B cell (primary cell): ENCODE data around the gene CFAP52. TPM values are rescaled to one million over a fixed set of nuclear protein-coding genes. Genes with fewer than 3 reads are reported as not detected.

Experiments used
- ATAC-seq: fragments of 200-7000 bp; cut with Tn5 transposase; one replicate; pipeline ENCODE4 v1.10.0; 2021; ENCODE audit warnings: low read depth, mild to moderate bottlenecking, moderate number of reproducible peaks, moderate library complexity
- CTCF ChIA-PET: fragments of 350-600 bp; sonication (Branson Sonifier 250); formaldehyde crosslinking; loops from one replicate; lab custom pipeline; 2021; ENCODE audit warnings: antibody characterized with exemption, inconsistent platforms; lab: Charles Lee
- POLR2A ChIA-PET: fragments of 350-600 bp; sonication (Branson Sonifier 250); formaldehyde crosslinking; loops from one replicate; lab custom pipeline; 2021; ENCODE audit warnings: antibody characterized with exemption; lab: Charles Lee
- DNase-seq: peaks from one replicate; pipeline ENCODE4 v3.0.0; 2013
- H2AFZ ChIP-seq: 2 replicates; pipeline ENCODE4 v1.6.1; 2012; ENCODE audit warnings: mild to moderate bottlenecking, low read depth, low read length; ENCODE audit not compliant: insufficient read depth, poor library complexity, severe bottlenecking
- H3K27ac ChIP-seq, 2 donors: 1 replicate in 1 of 2; 2 replicates in 1 of 2; pipeline ENCODE4 v1.5.1; 2012 to 2013; ENCODE audit warnings: low read length in 2 of 2, mild to moderate bottlenecking in 2 of 2, moderate library complexity in 1 of 2
- H3K27me3 ChIP-seq, 4 experiments: fragments of 200-600 bp in 1 of 4; sonication (generic) in 1 of 4; replicated peaks in 1 of 4; 1 replicate in 2 of 4; 2 replicates in 2 of 4; pipeline versions ENCODE4 v1.6.1 to v1.7.0; 2013 to 2016; ENCODE audit warnings: low read length in 3 of 4, mild to moderate bottlenecking in 2 of 4, mixed read lengths in 1 of 4, moderate library complexity in 1 of 4; ENCODE audit not compliant: insufficient read depth in 4 of 4, control insufficient read depth in 3 of 4; ENCODE audit errors: control extremely low read depth in 1 of 4
- H3K36me3 ChIP-seq, 2 experiments: replicated peaks in 1 of 2; 1 replicate in 1 of 2; 2 replicates in 1 of 2; pipeline versions ENCODE4 v1.6.1 to v1.7.1; 2013; ENCODE audit warnings: low read length in 1 of 2; ENCODE audit not compliant: insufficient read depth in 2 of 2, control insufficient read depth in 1 of 2; ENCODE audit errors: control extremely low read depth in 1 of 2, extremely low read depth in 1 of 2
- H3K4me1 ChIP-seq, 2 donors: fragments of 200-600 bp in 1 of 2; sonication (generic) in 1 of 2; 1 replicate in 1 of 2; 2 replicates in 1 of 2; pipeline versions ENCODE4 v1.5.1 to v1.6.1; 2013 to 2017; ENCODE audit warnings: low read length in 2 of 2; ENCODE audit not compliant: control insufficient read depth in 2 of 2, insufficient read depth in 2 of 2
- H3K4me2 ChIP-seq: replicated peaks from 2 replicates; pipeline ENCODE3; 2012; ENCODE audit warnings: mild to moderate bottlenecking, low read depth, low read length; ENCODE audit not compliant: poor library complexity, severe bottlenecking
- H3K4me3 ChIP-seq, 5 experiments: fragments of 200-600 bp in 1 of 5; sonication (generic) in 1 of 5; 1 replicate in 3 of 5; 2 replicates in 2 of 5; pipeline versions ENCODE4 v1.5.1 to v1.7.0; 2011 to 2016; ENCODE audit warnings: low read length in 4 of 5, mild to moderate bottlenecking in 4 of 5, low read depth in 2 of 5, control low read depth in 1 of 5, moderate library complexity in 1 of 5; ENCODE audit not compliant: insufficient read depth in 1 of 5; ENCODE audit errors: control extremely low read depth in 1 of 5, extremely low read depth in 1 of 5
- H3K79me2 ChIP-seq: fragments of 200-600 bp; sonication (generic); one replicate; pipeline ENCODE4 v1.6.0; 2016; ENCODE audit warnings: low read length; ENCODE audit not compliant: control insufficient read depth, insufficient read depth
- H3K9ac ChIP-seq: fragments of 200-600 bp; sonication (generic); 2 replicates; pipeline ENCODE4 v1.6.1; 2017; ENCODE audit warnings: mild to moderate bottlenecking, low read length, moderate library complexity
- H3K9me3 ChIP-seq, 3 donors: one replicate each; pipeline versions ENCODE4 v1.6.1 to v1.7.1; 2013; ENCODE audit warnings: low read length in 2 of 3; ENCODE audit not compliant: control insufficient read depth in 2 of 3, insufficient read depth in 1 of 3; ENCODE audit errors: control extremely low read depth in 1 of 3
- H4K20me1 ChIP-seq: 2 replicates; pipeline ENCODE4 v1.6.0; 2012; ENCODE audit warnings: mild to moderate bottlenecking, low read length; ENCODE audit not compliant: insufficient read depth, control insufficient read depth, poor library complexity, severe bottlenecking
- H3K27ac Mint-ChIP-seq: one replicate; pipeline ENCODE4 v1.8.0; 2021; ENCODE audit warnings: mixed read lengths
- H3K27me3 Mint-ChIP-seq: one replicate; pipeline ENCODE4 v1.8.0; 2021; ENCODE audit warnings: mixed read lengths
- H3K4me1 Mint-ChIP-seq: one replicate; pipeline ENCODE4 v1.8.0; 2021; ENCODE audit warnings: mixed read lengths
- H3K4me3 Mint-ChIP-seq: one replicate; pipeline ENCODE4 v1.8.0; 2021; ENCODE audit warnings: mixed read lengths
- H3K9me3 Mint-ChIP-seq: one replicate; pipeline ENCODE4 v1.8.0; 2022; ENCODE audit warnings: mixed read lengths; ENCODE audit not compliant: insufficient read depth
- CTCF ChIP-seq: fragments of 200-600 bp; IDR thresholded peaks from one replicate; pipeline ENCODE4 v1.8.0; 2022; ENCODE audit warnings: antibody characterized with exemption, mild to moderate bottlenecking
- EZH2 ChIP-seq: IDR thresholded peaks from 2 replicates; pipeline ENCODE4 v1.6.1; 2012; ENCODE audit warnings: borderline replicate concordance, low read depth, mild to moderate bottlenecking, moderate library complexity, low read length; ENCODE audit not compliant: insufficient read depth, poor library complexity, severe bottlenecking
- WGBS: methylation state at CpG from one replicate; pipeline ENCODE4 v1.1.5; 2013; ENCODE audit warnings: missing lambda C conversion rate; ENCODE audit not compliant: insufficient coverage; 5-methylcytosine and 5-hydroxymethylcytosine counted together
- intact Hi-C: fragments of 100-400 bp; cut with micrococcal nuclease; formaldehyde crosslinking; loops from one replicate; pipeline ENCODE4 v1.10.0; 2022
- polyA plus RNA-seq: library from polyadenylated mRNA; depleted of rRNA; stranded (reverse); fragments of >200 nt; gene quantifications from 2 replicates; pipeline ENCODE4 v1.2.3, GENCODE V29; 2012
- total RNA-seq, 2 donors: library from RNA; stranded (reverse); fragments of 120-200 nt in 1 of 2; gene quantifications; 1 replicate in 1 of 2; 2 replicates in 1 of 2; pipeline versions ENCODE4 v1.2.3 to v1.2.4, GENCODE V29; 2013 to 2022

Gene CFAP52
- total and polyA plus RNA-seq, 2 donors (not counting 1 experiment from before 2014, with no cell fraction given) = not detected

- intact Hi-C loops = no loop called here
- no peak for TF ChIP-seq CTCF
- TF ChIP-seq EZH2 = no peak
- no peak overlapping the region for H3K4me3 ChIP-seq
- H3K27me3 Mint-ChIP-seq = peaks cover 10% of the 10 kb centered on the region
- no peaks in the 10 kb centered on the region for H3K27me3 ChIP-seq
- POLR2A ChIA-PET = no interaction called here
- H3K9me3 ChIP-seq = no peaks in the 10 kb centered on the region
- no peaks in the 10 kb centered on the region for H3K9me3 Mint-ChIP-seq
- no peak overlapping the region for H2AFZ ChIP-seq
- no peaks in the 10 kb centered on the region for H3K4me1 ChIP-seq
- H3K27ac Mint-ChIP-seq = no peak overlapping the region
- H3K27ac ChIP-seq = no peak overlapping the region
- ATAC-seq (no peak), DNase-seq (no peak)
- H3K4me2 ChIP-seq = no peak overlapping the region
- H3K4me1 Mint-ChIP-seq = no peaks in the 10 kb centered on the region
- no peak overlapping the region for H3K4me3 Mint-ChIP-seq
- H4K20me1 ChIP-seq = no peaks in the 10 kb centered on the region
- no peaks in the 10 kb centered on the region for H3K36me3 ChIP-seq
- no peaks in the 10 kb centered on the region for H3K79me2 ChIP-seq
- no peak overlapping the region for H3K9ac ChIP-seq
- WGBS = no CpG with 5 or more reads among the region's 5 CpGs
- CTCF ChIA-PET = interaction anchor here (0.5 kb wide), 1 partner anchor 90 kb away, joined by 3 read pairs; the partner anchor contains the start of gene CFAP52
Observed at GRCh38 chr17:9666461-9667050, 90.1 kb downstream of the CFAP52 start.

- no peaks in the 10 kb centered on the region for H4K20me1 ChIP-seq
- no peaks in the 10 kb centered on the region for H3K4me1 ChIP-seq
- no peaks in the 10 kb centered on the region for H3K27me3 ChIP-seq
- no peak overlapping the region for H2AFZ ChIP-seq
- no peak overlapping the region for H3K9ac ChIP-seq
- ChIA-PET CTCF (no interaction called here), POLR2A (interaction anchor here (0.7 kb wide), 1 partner anchor 39 kb away, joined by 4 read pairs; no protein-coding TSS in a partner anchor)
- H3K4me2 ChIP-seq = no peak overlapping the region
- no peaks in the 10 kb centered on the region for H3K79me2 ChIP-seq
- Mint-ChIP-seq H3K27me3 (peaks cover 10% of the 10 kb centered on the region), H3K4me3 (no peak overlapping the region), H3K4me1 (no peaks in the 10 kb centered on the region), H3K9me3 (no peaks in the 10 kb centered on the region), H3K27ac (no peak overlapping the region)
- no peaks in the 10 kb centered on the region for H3K9me3 ChIP-seq
- TF ChIP-seq EZH2 = no peak
- no peak for TF ChIP-seq CTCF
- H3K36me3 ChIP-seq = no peaks in the 10 kb centered on the region
- intact Hi-C loops = no loop called here
- H3K4me3 ChIP-seq = no peak overlapping the region
- WGBS = 65% methylated on average over 4 of the region's 6 CpGs
- ATAC-seq = no peak
- no peak for DNase-seq
- no peak overlapping the region for H3K27ac ChIP-seq
Observed at GRCh38 chr17:9668517-9668916, 92.1 kb downstream of the CFAP52 start.
